8988T (cell line): Measurements from ENCODE around the gene KRTAP1-5.
"Not testable (repeated sequence)": the region's sequence is repeated elsewhere in the genome, so short reads cannot be mapped to it uniquely, and the experiment has no call there.

Source experiments
- DNase-seq: peaks from one replicate; pipeline ENCODE4 v3.0.0; 2011

KRTAP1-5 gene, protein sequence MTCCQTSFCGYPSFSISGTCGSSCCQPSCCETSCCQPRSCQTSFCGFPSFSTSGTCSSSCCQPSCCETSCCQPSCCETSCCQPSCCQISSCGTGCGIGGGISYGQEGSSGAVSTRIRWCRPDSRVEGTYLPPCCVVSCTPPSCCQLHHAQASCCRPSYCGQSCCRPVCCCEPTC

DNA sequence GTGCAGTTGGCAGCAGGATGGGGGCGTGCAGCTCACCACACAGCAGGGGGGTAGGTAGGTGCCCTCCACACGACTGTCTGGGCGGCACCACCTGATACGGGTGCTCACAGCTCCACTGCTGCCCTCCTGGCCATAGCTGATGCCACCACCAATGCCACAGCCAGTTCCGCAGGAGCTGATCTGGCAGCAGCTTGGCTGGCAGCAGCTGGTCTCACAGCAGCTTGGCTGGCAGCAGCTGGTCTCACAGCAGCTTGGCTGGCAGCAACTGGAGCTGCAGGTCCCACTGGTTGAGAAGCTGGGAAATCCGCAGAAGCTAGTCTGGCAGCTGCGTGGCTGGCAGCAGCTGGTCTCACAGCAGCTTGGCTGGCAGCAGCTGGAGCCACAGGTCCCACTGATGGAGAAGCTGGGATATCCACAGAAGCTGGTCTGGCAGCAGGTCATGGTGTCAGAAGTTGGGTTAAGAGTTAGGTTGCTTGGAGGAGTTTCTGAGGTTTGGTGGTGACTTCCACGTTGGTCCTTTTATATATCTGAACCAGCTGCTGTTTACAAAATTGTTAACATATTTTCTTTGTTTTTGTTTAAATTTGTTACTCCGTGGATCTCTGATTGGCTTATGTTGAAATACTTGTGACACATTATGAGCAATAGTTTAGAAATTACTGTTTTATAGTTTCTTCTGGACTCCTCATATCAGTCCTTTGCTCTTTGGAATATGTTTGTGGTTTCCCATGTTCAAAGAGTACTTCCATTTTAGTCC, at the start of gene KRTAP1-5:
KRTAP1-5 (minus strand) TSS at position 494 of the 757 bp plus-strand sequence; CDS start at position 441, 53 bp downstream.
- no peak for DNase-seq

DNA sequence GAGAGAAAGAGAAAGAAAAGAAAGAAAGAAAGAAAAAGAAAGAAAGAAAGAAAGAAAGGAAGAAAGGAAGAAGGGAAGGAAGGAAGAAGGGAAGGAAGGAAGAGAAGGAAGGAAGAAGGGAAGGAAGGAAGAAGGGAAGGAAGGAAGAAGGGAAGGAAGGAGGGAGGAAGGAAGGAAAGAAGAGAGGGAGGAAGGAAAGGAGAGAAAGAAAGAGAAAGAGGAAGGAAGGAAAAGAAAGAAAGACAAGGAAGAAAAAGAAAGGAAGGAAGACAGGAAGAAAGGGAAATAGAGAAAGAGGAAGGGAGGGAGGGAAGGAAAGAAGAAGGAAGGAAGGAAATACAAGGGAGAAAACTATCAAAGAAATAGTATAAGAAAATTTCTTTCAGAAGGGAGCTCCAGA, 49.8 kb upstream of the KRTAP1-5 start:
- no peak for DNase-seq

DNA sequence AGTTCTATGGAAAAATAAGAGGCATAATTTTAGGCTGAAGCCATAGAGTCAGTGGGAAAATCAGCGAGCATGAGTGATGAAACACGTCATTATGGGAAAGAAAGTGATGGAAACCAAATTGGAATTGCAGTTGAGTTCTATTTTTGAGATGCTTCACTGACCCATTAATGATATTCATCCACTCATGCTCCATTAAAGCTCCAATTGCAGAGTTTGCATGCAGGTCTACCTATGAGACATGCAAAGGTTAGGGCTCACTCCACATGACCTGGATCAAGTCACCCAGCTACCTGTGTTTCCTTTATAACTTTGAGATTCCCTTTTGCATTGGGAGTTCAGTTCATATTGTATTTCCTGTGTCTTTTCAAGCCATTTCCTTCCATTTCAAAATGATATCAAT, 46.7 kb upstream of the KRTAP1-5 start:
- DNase-seq = no peak

DNA sequence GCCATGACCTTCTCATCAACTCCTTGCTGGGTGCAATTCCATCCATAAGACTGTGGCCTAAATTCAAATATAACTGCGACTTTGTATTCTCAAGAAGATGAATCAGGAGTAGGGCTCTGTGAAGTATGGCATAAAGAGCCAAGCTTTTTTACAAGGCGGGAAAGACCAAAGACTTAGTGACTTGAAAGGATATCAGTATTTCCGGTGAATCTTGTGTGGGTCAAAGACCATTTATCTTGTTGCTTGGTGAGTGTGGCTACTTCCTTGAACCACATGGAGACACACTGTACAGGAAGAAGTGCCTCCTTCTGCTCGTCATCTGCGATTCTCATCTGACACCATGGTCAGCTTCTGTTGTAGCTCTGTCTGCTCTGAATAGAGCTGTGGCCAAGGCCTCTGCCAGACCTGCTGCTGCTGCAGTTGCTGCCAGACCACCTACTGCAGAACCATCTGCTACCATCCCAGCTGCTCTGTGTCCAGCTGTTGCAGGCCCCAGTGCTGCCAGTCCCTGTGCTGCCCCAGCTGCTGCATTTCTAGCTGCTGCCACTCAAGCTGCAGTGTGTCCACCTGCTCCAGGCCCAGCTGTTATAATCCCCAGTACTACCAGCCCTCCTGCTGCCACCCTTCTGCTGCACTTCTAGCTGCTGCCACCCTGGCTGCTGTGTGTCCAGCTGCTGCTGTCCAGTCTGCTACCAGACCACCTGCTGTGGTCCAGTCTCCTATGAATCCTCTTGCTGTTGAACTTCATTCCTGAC, 44.8 kb upstream of the KRTAP1-5 start:
- no peak for DNase-seq

DNA sequence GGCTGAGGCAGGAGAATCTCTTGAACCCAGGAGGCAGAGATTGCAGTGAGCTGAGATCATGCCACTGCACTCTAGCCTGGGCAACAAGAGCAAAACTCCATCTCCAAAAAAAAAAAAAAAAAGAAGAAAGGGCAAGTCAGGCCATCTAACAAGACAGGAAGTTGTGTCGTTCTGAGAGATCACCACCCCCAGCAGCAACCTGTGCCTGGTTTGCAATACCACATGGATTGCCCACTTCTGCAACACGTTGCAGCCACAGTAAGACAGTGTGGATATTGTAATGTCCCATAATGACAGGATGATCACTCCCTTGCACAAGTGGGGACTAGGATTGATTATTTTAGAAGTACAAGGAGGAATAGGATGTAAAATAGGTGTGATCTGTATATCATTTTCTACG, 42.0 kb upstream of the KRTAP1-5 start:
- DNase-seq = no peak

DNA sequence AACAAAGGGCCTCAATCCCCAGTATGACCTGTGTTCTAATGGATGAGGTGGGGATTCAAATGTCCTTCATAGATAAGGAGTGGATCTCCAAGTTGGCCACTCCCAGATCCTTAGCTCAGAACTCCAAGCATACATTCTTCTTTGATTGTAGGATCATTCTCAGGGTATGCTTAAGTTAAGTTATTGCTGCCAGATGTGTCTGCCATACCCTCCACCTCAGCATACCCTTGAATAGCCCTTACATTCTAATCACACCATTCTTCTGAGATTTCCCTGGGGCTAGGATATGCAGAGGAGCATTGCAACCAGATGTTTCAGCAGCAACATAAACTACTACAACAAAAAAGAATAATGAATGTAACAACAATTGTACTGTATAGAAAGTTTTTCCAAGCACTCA, 40.3 kb upstream of the KRTAP1-5 start:
- DNase-seq = no peak

DNA sequence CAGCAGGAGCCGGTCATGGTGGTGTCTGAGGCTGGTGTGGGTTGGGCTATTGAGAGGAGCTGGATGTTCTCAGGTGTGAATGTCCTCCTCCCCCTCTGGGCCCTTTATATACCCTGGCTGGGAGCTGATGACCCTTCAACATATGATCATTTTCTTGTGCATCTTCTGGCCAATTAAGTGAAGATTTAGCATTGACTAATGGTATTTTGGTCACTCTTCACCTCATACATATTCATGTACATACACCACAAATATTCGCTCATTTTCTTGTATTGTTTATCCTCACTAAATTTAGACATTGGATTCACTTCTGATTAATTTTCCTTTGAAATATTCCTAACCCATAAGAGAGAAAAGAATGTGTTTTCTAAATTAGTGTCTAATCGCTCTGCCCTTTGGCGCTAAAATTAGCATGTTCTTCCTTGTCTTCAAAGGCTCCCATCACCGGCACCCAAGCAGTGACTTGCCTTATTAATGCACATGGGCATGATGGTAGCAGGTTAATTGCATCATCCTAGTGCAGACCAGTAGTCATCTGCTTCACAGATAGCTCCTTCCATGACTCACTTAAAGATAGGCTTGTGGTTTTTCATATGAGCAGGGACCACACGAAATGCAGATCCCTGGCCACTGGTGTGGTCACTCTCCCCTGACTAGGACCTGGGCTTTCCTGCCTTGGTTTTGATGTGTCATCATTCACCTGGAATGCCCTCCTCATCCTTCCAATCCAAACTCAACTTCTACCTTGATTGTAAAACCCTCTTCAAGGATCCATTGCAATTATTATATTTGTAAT, 39.0 kb upstream of the KRTAP1-5 start, which contains the start of gene KRTAP2-4:
KRTAP2-4 (minus strand) TSS at position 51 of the 796 bp plus-strand sequence; CDS start at position 17, 34 bp downstream.
- DNase-seq = no peak

DNA sequence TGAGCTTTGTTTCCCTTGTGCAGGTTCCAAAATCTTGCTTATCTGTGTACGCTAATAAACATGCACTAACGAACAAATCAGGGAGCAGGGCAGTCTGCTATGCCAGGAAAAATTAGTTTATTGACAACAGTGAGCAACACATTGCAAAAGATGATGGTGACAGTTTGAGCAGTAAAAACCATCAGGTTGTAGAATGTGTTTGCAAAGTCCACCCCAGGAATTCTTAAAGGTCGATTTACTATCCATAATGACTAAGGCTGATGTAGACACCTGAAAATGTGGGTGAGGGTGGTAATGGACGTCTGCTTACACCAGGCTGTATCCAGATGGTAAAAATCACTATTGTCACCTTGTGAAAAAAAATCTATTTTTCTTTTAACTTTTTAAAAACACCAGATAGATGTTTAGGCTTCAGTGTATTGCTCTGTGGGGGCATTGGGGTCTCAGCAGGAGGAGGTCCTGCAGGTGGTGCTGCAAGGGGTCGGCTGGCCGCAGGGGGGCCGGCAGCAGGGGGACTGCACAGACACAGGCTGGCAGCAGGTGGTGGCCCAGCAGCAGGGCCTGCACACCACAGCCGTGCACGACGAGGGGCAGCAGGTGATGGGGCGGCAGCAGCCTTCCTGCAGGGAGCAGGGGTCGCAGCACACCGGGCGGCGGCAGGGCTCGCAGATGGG, 38.1 kb upstream of the KRTAP1-5 start:
- DNase-seq = not testable (repeated sequence)

DNA sequence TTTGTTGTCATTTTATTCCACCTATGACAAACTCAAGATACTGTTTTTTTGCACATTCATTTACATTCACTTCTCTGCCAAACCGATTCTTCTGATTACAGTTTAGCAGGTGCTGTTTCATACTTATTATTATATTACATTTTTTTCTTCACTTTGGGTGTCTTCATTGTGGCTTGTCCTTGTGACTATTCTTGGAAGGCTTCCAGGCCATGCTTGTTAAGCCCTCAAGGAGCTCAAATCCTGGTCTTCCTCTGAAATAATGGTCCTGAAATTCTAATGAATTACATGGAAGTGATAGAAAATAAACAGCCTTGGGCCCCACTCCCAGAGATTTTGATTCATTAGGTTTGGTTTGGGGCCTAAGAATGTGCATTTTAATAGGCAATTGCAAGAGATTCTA, 37.3 kb upstream of the KRTAP1-5 start:
- DNase-seq = no peak

DNA sequence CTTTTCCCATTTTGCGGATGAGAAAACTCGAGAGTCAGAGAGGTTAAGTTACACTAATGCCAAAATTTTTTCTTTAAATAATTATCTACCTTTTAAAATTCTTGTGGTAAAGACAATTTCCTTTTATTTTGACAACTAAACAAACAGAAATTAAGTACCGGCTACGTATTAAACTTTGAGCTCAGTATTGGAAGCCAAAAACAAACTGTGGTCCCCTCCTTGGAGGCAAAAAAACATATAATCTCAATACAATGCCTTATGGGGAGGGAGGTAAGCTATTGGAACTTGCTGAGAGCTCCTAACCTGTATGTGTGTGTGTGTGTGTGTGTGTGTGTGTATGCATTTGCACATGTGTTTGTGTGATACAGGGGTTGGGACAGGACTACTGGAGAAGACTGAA, 36.4 kb upstream of the KRTAP1-5 start:
- no peak for DNase-seq

DNA sequence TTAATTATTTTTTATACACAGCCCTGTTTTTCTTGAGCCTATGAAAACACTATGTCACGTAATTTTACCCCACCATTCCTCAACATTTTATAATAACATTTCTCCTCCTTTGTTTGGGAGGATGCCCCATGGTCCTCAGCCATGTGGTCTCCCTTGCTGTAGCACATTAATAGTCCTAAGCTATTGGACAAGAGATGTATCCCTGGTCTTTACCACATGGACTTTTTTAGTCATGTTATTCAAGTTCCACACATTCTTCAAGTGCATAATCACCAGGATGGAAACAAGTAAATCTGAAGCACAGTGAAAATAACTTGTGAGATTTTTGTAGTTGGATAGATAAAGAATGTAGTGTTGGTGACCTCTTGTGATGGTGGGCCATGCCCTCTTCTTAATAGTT, 35.0 kb upstream of the KRTAP1-5 start:
- no peak for DNase-seq

DNA sequence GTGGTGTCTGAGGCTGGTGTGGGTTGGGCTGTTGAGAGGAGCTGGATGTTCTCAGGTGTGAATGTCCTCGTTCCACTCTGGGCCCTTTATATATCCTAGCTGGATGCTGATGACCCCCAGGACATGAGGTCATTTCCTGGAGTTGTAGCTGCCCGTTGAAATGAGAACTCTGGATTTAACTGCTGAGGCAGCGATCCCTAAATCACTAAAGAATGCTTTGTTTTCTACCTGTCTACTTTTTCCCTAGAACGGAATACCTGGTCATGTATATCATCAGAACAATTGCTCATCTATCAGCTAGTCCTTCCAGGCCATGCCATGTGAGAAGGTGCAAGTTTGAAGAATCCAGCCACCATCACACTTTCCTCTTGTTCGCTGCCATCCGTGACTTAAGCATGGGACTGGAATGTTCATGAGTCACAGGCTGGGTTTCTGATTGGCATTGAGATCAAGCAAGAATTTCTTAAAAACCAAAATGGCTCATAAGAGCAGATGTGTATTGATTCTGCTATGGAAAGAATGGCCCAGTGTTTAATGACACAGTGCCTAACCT, 33.1 kb upstream of the KRTAP1-5 start, which contains the start of gene KRTAP2-3:
KRTAP2-3 (minus strand) TSS at position 63 of the 553 bp plus-strand sequence. CDS start 64 bp downstream, outside the sequence.
- DNase-seq = no peak

DNA sequence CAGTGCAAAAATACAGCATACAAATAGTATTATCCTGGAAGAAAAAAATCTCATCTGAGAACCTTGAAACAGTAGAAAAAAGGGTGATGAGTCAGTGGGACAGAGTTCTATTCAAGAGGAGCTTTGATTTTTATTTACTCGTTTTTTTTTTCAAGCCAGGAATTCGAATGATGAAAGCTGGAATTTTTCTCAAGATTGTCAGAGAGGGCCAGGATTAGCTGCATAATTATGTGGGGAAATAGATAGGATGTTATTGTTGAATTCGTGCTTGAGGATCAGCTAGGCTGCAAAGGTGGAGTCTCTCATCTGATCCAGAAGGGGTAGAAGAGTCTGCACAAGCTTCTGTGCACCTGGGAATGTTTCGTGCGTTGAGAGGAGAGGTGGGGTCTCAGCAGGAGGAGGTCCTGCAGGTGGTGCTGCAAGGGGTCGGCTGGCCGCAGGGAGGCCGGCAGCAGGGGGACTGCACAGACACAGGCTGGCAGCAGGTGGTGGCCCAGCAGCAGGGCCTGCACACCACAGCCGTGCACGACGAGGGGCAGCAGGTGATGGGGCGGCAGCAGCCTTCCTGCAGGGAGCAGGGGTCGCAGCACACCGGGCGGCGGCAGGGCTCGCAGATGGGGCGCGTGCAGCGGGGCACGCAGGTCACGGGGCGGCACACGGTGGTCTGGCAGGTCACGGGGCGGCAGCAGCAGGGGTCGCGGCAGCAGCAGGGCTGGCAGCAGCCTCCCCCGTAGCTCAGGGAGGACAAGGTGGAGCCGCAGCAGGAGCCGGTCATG, 32.5 kb upstream of the KRTAP1-5 start:
- not testable (repeated sequence) for DNase-seq

DNA sequence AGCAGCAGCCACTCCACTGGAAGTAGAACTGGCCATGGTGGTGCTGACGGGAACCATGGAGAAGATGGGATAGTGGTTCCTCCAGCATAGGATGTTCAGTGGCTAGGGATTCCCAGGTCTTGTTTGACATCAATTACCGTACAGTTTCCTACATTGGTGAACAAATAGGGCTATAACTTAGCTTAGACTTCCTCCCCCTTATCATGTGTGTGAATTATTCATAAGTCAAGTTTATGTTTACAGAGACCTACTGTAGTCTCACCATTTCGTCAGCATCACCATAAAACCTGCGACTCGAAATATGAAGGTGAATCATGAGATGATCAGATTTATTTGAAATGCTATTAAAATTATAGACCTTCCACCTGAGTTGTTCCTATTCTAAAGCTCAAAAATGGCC, 31.7 kb upstream of the KRTAP1-5 start:
- no peak for DNase-seq

DNA sequence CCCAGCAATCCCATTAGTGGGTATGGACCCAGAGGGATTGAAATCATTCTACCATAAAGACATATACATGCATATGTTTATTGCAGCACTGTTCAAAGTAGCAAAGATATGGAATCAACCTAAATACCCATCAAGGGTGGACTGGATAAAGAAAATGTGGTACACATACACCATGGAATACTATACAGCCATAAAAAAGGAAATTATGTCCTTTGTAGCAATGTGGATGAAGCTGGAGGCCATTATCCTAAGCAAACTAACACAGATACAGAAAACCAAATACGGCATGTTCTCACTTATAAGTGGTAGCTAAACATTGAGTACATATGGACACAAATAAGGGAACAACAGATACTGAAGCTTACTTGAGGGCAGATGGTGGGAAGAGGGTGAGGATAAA, 30.5 kb upstream of the KRTAP1-5 start:
- DNase-seq = no peak

DNA sequence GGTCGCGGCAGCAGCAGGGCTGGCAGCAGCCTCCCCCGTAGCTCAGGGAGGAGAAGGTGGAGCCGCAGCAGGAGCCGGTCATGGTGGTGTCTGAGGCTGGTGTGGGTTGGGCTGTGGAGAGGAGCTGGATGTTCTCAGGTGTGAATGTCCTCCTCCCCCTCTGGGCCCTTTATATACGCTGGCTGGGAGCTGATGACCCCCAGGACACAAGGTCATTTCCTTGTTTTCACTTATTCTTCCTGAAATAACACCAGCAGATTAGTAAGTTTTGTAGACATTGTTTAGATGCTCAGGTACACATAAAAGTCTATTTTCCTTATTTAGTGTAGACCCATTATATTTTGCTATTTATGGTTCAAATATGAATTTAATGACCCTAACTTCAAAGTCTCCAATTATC, 28.1 kb upstream of the KRTAP1-5 start, which contains the start of gene KRTAP2-2:
KRTAP2-2 (minus strand) TSS at position 101 of the 400 bp plus-strand sequence; CDS start at position 82, 19 bp downstream.
- not testable (repeated sequence) for DNase-seq

DNA sequence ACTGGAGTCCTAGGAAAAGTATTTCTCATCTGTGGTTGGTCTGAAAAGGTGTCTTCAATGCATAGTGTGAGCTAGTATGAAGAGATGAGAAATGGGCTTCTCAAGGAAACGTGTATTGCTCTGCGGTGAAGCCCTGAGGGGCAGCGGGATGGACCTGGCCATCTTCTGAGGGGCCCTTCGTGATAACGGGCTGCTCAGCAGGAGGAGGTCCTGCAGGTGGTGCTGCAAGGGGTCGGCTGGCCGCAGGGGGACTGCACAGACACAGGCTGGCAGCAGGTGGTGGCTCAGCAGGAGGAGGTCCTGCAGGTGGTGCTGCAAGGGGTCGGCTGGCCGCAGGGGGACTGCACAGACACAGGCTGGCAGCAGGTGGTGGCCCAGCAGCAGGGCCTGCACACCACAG, 27.5 kb upstream of the KRTAP1-5 start:
- DNase-seq = not testable (repeated sequence)

DNA sequence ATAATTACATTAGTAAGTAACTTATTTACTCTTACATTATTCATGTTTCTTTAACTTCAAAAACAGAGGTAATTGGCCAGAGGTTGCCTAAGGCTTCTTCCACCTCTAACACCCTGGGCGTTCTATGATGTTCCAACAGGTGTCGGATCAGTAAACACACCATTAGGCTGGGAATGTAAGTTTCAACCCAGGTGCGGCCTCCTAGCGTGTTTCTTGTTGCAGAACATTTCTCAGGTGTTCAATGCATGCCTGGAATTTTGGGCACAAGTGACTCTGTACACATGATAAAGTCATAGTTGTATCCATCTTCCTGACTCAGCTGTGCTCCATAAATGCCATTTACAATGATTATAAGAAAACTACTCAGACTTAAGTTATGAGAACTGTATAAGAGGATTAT, 27.0 kb upstream of the KRTAP1-5 start:
- no peak for DNase-seq

DNA sequence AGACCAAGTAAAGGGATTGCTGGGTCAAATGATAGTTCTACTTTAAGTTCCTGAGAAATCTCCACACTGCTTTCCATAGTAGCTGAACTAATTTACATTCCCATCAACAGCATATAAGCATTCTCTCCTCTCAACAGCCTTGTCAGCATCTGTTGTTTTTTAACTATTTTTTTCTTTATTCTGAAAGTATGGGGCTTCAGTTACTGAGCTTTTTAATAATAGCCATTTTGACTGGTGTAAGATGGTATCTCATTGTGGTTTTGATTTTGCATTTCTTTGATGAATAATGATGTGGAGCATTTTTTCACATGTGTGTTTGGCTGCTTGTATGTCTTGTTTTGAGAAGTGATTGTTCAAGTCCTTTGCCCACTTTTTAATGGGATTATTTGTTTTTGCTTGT, 25.6 kb upstream of the KRTAP1-5 start:
- DNase-seq = no peak

DNA sequence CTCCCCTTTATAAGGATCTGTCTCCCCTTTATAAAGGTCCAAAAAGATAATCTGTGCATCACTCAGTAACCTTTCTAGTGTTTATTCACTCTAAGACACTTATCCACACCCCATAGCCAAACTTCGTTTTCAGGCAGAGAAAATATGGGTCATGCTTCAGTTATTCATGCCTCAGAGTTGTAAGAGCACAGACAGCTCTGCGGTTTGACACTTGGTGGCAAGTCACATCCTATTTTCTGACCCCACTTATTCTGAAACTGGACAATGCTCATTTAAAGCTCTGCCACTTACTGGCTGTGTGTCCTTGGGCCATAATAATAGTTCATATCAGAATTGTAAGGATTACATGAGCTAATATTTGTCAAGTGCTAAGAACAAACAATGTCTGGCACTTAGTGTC, 22.1 kb upstream of the KRTAP1-5 start:
- DNase-seq = peak; percentile 46

DNA sequence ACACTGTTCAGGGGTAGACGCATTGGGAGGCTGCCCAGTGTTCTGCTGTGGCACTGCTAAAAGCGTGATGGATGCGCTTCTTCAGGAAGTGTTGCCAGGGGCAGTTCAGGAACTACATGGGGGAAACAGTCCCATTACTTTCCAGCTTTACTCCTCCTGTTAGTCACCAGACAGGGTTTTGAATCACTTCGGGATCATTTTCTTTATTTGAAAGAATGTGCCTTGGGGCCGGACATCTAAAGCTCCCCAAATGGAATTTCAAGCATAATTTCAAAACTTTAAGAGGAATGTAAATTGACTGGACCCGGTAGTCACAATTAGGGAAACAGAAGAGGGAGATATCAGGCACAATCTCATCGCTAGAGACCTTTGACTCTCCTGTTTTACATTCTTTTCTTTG, 21.4 kb upstream of the KRTAP1-5 start:
- DNase-seq = peak; percentile 60
